Bronchial epithelial cell (primary cell): Measurements from ENCODE around the gene SEL1L3. TPM values are rescaled to one million over a fixed set of nuclear protein-coding genes. Genes with fewer than 3 reads are reported as not detected.

Experiments used
- DNase-seq: peaks from one replicate; pipeline ENCODE4 v3.0.0-alpha.2; 2010; ENCODE audit warnings: low read depth
- FAIRE-seq: peaks from 2 replicates; lab custom pipeline; 2011; peaks lifted over from hg19 to GRCh38; lab: Jason Lieb, UNC
- H3K27me3 ChIP-seq: 2 replicates; pipeline ENCODE4 v1.5.1; 2011; ENCODE audit warnings: low read length; ENCODE audit not compliant: control insufficient read depth, insufficient read depth
- H3K36me3 ChIP-seq: 2 replicates; pipeline ENCODE4 v1.5.1; 2011; ENCODE audit warnings: low read length; ENCODE audit not compliant: control insufficient read depth, insufficient read depth
- H3K4me3 ChIP-seq: 2 replicates; pipeline ENCODE4 v1.5.1; 2011; ENCODE audit warnings: mild to moderate bottlenecking, low read depth, low read length, control low read depth
- total RNA-seq: library from RNA; depleted of rRNA; stranded (reverse); fragments of >200 nt; gene quantifications from 2 replicates; pipeline ENCODE4 v1.2.1, GENCODE V29; 2014
- TF ChIP-seq, protein P1 (sequence below): IDR thresholded peaks from 2 replicates; pipeline ENCODE4 v1.5.1; 2011; ENCODE audit warnings: mild to moderate bottlenecking, moderate library complexity, low read length, control low read depth, inconsistent platforms; ENCODE audit not compliant: insufficient read depth, severe bottlenecking

The SEL1L3 gene
- total RNA-seq, 1 donor from 2014 or later, result 117 TPM

DNA sequence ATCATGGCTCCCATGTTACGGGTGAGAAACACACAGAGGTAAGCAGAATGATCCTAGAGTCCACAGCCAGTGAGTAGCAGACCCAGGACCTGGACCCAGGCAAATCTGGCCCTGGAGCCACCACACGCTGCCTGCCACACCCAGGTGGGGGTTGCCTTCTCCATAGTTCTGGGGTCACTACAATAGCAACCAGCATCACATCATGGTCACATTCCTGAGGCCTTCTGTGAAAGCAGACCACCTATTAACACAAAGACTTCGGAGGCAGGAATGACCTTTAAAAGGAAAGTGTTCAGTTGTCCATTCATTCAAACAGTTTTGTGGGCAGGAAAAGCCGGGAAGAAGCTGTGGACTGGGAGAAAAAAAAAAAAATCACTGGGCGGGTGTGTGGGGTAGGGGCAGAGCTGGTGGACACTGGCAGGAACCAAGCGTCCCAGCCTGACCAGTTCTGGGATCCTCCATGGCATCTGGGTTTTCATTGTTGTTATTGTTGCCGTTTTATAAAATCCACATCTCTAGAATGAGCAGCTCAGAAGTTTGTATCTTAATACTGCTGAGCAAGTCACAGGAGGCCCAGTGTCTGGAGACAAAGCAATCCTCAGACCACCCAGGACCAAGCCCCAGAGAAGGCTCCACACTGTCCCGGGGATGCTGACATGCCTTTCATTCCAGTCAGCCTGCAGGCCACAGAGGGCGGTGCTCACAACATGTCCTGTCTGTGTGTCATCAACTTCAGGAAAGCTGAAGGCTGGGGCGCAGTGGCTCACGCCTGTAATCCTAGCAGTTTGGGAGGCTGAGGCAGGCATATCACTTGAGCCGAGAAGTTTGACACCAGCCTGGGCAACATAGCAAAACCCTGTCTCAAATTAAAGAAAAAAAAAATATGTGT lies 67.0 kb downstream of the SEL1L3 start:
- FAIRE-seq (no peak), DNase-seq (peak; percentile 55)
- no peaks in the 10 kb centered on the region for H3K27me3 ChIP-seq
- H3K36me3 ChIP-seq, result peaks cover 13% of the 10 kb centered on the region
- no peak overlapping the region for H3K4me3 ChIP-seq
- TF ChIP-seq, protein P1, sequence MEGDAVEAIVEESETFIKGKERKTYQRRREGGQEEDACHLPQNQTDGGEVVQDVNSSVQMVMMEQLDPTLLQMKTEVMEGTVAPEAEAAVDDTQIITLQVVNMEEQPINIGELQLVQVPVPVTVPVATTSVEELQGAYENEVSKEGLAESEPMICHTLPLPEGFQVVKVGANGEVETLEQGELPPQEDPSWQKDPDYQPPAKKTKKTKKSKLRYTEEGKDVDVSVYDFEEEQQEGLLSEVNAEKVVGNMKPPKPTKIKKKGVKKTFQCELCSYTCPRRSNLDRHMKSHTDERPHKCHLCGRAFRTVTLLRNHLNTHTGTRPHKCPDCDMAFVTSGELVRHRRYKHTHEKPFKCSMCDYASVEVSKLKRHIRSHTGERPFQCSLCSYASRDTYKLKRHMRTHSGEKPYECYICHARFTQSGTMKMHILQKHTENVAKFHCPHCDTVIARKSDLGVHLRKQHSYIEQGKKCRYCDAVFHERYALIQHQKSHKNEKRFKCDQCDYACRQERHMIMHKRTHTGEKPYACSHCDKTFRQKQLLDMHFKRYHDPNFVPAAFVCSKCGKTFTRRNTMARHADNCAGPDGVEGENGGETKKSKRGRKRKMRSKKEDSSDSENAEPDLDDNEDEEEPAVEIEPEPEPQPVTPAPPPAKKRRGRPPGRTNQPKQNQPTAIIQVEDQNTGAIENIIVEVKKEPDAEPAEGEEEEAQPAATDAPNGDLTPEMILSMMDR, result no peak

DNA sequence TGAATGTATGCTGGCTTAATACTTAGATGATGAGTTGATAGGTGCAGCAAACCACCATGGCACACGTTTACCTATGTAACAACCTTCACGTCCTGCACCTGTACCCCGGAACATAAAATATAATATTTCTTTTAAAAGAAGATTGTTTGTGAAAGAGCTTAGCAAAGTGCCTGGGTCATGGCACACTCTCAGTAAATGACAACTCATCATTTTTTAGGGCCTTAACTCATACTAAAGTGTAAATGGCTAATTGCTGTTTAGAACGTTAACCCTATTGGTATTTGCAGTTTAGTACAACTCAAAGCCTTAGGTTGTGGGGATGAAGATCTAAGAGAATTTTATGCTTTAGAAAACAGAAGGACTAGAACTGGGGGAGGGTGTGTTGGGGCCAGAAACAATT lies 67.7 kb downstream of the SEL1L3 start:
- FAIRE-seq (no peak), DNase-seq (no peak)
- TF ChIP-seq, protein P1, result no peak
- Histone ChIP-seq H3K27me3 (no peaks in the 10 kb centered on the region), H3K4me3 (no peak overlapping the region), H3K36me3 (peaks cover 15% of the 10 kb centered on the region)

DNA sequence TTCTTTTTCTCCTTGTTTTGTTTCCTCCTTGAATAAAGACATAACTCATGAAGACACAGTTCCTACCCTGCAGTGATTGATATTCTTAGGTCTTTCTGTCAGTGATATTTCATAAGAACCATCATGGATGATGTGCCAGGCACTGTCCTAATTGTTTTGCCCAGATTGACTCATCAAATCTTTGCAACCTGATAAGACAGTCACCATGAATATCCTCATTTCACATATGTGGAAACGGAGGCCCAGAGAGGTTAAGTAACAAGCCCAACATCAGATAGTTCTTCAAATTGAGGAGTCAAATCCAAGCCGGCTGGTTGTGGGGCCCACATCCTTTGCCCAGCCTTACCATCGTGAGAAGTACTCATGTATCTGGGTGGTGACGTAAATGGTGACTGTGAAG lies 69.9 kb downstream of the SEL1L3 start:
- peak; percentile 13 for FAIRE-seq
- DNase-seq, result peak; percentile 46
- H3K27me3 ChIP-seq, result no peaks in the 10 kb centered on the region
- no peak overlapping the region for H3K4me3 ChIP-seq
- TF ChIP-seq, protein P1, result no peak
- H3K36me3 ChIP-seq, result peaks cover 12% of the 10 kb centered on the region

DNA sequence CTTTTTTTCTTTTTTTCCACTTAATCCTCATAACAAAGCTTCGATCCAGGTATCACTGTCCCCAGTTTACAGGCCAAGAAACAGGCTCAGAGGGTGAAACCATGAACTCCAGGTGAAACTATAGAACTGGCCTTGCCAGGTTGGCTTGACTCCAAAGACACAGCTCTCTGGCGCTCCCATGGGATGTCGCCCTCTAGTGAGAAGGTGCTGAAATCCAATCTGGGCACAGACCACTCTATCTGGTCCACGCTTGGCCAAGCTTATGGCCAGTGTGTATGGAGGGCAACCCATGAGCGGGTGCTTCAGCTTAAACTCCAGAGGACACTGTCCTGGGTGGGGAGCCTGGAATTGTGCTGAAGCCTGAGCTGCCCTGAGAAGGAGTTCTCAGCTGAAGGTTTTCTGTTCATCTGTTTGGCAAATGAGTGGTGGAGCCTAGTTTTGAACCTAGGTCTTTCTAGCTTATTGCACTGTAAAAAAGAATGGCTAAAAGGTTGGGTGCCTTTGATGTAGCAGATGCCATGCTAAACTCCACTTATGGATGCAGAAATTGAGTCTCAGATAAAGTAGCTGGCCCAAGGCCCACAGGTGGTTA lies 70.5 kb downstream of the SEL1L3 start:
- Histone ChIP-seq H3K4me3 (no peak overlapping the region), H3K27me3 (no peaks in the 10 kb centered on the region), H3K36me3 (peaks cover 7% of the 10 kb centered on the region)
- DNase-seq (peak; percentile 36), FAIRE-seq (no peak)
- TF ChIP-seq, protein P1, result peak; percentile 80

DNA sequence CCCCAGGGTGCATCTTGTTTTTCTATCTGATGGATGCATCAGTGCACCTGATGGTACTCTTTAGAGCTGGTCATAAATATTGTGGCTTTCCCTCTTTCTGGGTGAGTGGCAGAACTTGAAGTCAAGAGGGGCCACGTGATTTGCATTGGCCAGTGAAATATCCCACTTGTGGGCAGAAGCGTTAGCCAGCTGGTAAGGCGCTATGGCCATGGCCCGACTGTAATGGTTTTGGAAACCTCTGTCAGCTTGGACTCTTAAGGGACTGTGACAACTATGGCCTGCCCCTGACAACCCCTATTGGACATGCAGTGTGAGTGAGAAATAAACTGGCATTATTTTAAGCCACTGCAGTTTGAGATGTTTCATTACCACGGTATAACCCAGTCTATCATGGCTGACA lies 72.8 kb downstream of the SEL1L3 start:
- DNase-seq (no peak), FAIRE-seq (no peak)
- Histone ChIP-seq H3K27me3 (no peaks in the 10 kb centered on the region), H3K36me3 (peaks cover 7% of the 10 kb centered on the region), H3K4me3 (no peak overlapping the region)
- TF ChIP-seq, protein P1, result no peak
